Measurements from ENCODE around the gene MICU1. TPM values are rescaled to one million over a fixed set of nuclear protein-coding genes. Genes with fewer than 3 reads are reported as not detected.

The MICU1 gene
- total and polyA plus RNA-seq, 2 donors (not counting 3 experiments of a cell fraction or from before 2014, with no cell fraction given): 27.5 to 48.0 TPM

DNA sequence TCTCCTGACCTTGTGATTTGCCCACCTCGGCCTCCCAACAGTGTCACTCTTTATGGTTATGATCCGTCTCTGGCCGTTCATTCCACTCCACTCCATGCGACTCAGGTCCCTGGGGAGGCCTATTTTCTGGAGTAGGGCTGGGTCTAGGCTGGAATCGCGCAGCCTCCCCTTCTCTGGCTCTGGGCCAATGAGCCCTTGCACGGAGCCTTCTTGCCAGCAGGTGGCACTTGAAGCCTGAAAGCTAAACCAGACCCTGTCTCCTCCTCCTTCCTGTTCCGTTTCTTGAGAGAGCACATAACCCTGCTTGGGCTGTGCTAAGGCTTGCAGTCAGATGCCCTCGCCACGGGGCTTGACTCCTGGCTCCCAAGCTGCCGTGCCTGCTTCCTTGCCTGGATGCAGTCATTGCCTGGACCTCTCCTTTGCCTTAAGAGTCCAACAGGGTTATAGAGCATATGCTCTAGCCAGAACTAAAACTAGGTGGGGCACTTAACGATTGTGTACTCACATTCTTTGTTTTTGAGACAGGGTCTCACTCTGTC is 261.6 kb downstream of the MICU1 start:
- Histone ChIP-seq H3K4me2 (ENCODE audit: insufficient read depth, low read length) (peak overlapping the region; percentile 3), H3K9me1 (replicated peaks; ENCODE audit: control insufficient read depth, extremely low read depth, insufficient read depth, low read length) (no peaks in the 10 kb centered on the region), H3K27me3 (ENCODE audit: control insufficient read depth in 2 of 2, insufficient read depth in 2 of 2, low read length in 2 of 2) (no peaks in the 10 kb centered on the region), H2AFZ (ENCODE audit: low read depth, low read length) (peak overlapping the region; percentile 69), H3K9ac (replicated peaks; ENCODE audit: extremely low read depth, insufficient read depth, low read length) (peak overlapping the region; percentile 33), H3K27ac (ENCODE audit: insufficient read depth, low read depth, low read length) (peak overlapping the region; percentile 4), H3K4me1 (ENCODE audit: control insufficient read depth, extremely low read depth, insufficient read depth, low read length) (peaks cover 4% of the 10 kb centered on the region), H3K36me3 (ENCODE audit: control insufficient read depth in 2 of 2, extremely low read depth in 1 of 2, insufficient read depth in 2 of 2, low read length in 2 of 2) (peaks cover 0 to 6% of the 10 kb centered on the region in 2 experiments), H3K9me3 (replicated peaks; ENCODE audit: control insufficient read depth, insufficient read depth, low read length) (no peaks in the 10 kb centered on the region), H4K20me1 (replicated peaks; ENCODE audit: control insufficient read depth, extremely low read depth, insufficient read depth, low read length) (no peaks in the 10 kb centered on the region), H3K79me2 (ENCODE audit: control insufficient read depth, insufficient read depth, low read length) (no peaks in the 10 kb centered on the region), H3K4me3 (replicated peaks in 1 of 3; ENCODE audit: insufficient read depth in 1 of 3, low read depth in 1 of 3, low read length in 3 of 3) (no peak overlapping the region)
- no TSS peak for BruUV-seq (replicated peaks)
- dilution Hi-C loops (cut with MboI; ENCODE audit: extremely low pct_ligation_motif_present, low sequenced_read_pairs) (no loop called here), intact Hi-C loops (cut with micrococcal nuclease) (loop anchor here (1.0 to 5.0 kb wide), 6 partner anchors 9 to 793 kb away; partner anchors contain the start of gene MCU)
- peak; percentile 96 for FAIRE-seq
- CTCF ChIA-PET: interaction anchor here (0.5 to 4.5 kb wide), 16 partner anchors 9 to 797 kb away, joined by 3 to 79 read pairs (median 3); partner anchors contain the start of genes DNAJB12, MCU and MICU1
- peak; percentile 87 for DNase-seq (ENCODE audit: low read depth, low spot score)
- TF ChIP-seq POLR2A (IDR thresholded peaks at IDR 0.05; ENCODE audit: low read depth, low read length): peak; percentile 74
- peak; percentile 66 for TF ChIP-seq POLR2AphosphoS5 (IDR thresholded peaks at IDR 0.05; ENCODE audit: insufficient read depth, low read depth, low read length)
- peak; percentile 89 to 95 for TF ChIP-seq CTCF (IDR thresholded peaks at IDR 0.05; ENCODE audit: extremely low read depth in 1 of 2, insufficient read depth in 1 of 2, low read depth in 1 of 2, low read length in 2 of 2)
- no peak for TF ChIP-seq FOS (IDR thresholded peaks at IDR 0.05; ENCODE audit: borderline replicate concordance, insufficient read depth, low read length)
- TF ChIP-seq GATA2 (IDR thresholded peaks at IDR 0.05; ENCODE audit: insufficient read depth, insufficient read length, low read depth, low read length): no peak
- POLR2A ChIA-PET: interaction anchor here (1.1 kb wide), 1 partner anchor 9 kb away, joined by 3 read pairs; the partner anchor contains the start of gene DNAJB12

DNA sequence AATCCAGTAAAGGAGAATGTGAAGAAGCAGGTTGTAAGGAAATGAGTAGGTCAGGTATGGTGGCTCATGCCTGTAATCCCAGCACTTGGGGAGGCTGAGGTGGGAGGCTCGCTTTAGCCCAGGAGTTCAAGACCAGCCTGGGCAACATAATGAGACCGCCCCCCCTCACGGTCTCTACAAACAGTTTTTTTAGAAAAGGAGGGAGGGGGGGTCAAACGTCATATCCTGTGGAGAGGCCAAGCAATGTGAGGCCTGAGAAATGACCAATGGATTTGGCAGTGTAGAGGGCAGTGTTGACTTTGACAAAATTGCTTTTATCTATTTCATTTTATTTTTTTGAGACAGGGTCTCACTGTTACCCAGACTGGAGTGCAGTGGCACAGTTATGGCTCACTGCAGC is 268.9 kb downstream of the MICU1 start:
- no peak overlapping the region for H3K9ac ChIP-seq (replicated peaks; ENCODE audit: extremely low read depth, insufficient read depth, low read length)
- H3K79me2 ChIP-seq (ENCODE audit: control insufficient read depth, insufficient read depth, low read length): peaks cover 22% of the 10 kb centered on the region
- intact Hi-C loops (cut with micrococcal nuclease) (no loop called here), dilution Hi-C loops (cut with MboI; ENCODE audit: extremely low pct_ligation_motif_present, low sequenced_read_pairs) (no loop called here)
- ChIA-PET CTCF (no interaction called here), POLR2A (no interaction called here)
- no peak overlapping the region for H3K27ac ChIP-seq (ENCODE audit: insufficient read depth, low read depth, low read length)
- no peaks in the 10 kb centered on the region for H3K9me1 ChIP-seq (replicated peaks; ENCODE audit: control insufficient read depth, extremely low read depth, insufficient read depth, low read length)
- no peak overlapping the region for H2AFZ ChIP-seq (ENCODE audit: low read depth, low read length)
- FAIRE-seq (no peak), DNase-seq (ENCODE audit: low read depth, low spot score) (no peak)
- no peak overlapping the region for H3K4me2 ChIP-seq (ENCODE audit: insufficient read depth, low read length)
- no peaks in the 10 kb centered on the region for H3K9me3 ChIP-seq (replicated peaks; ENCODE audit: control insufficient read depth, insufficient read depth, low read length)
- H4K20me1 ChIP-seq (replicated peaks; ENCODE audit: control insufficient read depth, extremely low read depth, insufficient read depth, low read length): no peaks in the 10 kb centered on the region
- no peak overlapping the region for H3K4me3 ChIP-seq (replicated peaks in 1 of 3; ENCODE audit: insufficient read depth in 1 of 3, low read depth in 1 of 3, low read length in 3 of 3)
- H3K36me3 ChIP-seq (ENCODE audit: control insufficient read depth in 2 of 2, extremely low read depth in 1 of 2, insufficient read depth in 2 of 2, low read length in 2 of 2): no peaks in the 10 kb centered on the region
- H3K27me3 ChIP-seq (ENCODE audit: control insufficient read depth in 2 of 2, insufficient read depth in 2 of 2, low read length in 2 of 2): no peaks in the 10 kb centered on the region
- peaks cover 14% of the 10 kb centered on the region for H3K4me1 ChIP-seq (ENCODE audit: control insufficient read depth, extremely low read depth, insufficient read depth, low read length)
- TF ChIP-seq GATA2 (IDR thresholded peaks at IDR 0.05; ENCODE audit: insufficient read depth, insufficient read length, low read depth, low read length): no peak
- no peak for TF ChIP-seq POLR2AphosphoS5 (IDR thresholded peaks at IDR 0.05; ENCODE audit: insufficient read depth, low read depth, low read length)
- TF ChIP-seq EZH2 (IDR thresholded peaks at IDR 0.05; ENCODE audit: borderline replicate concordance, low read depth, low read length, severe bottlenecking): no peak
- no peak for TF ChIP-seq CTCF (IDR thresholded peaks at IDR 0.05; ENCODE audit: extremely low read depth in 1 of 2, insufficient read depth in 1 of 2, low read depth in 1 of 2, low read length in 2 of 2)
- BruUV-seq (replicated peaks): no TSS peak

Measured in endothelial cell of umbilical vein (primary cell).